ENCODE measurements around the gene EHMT1. TPM values are rescaled to one million over a fixed set of nuclear protein-coding genes. Genes with fewer than 3 reads are reported as not detected.

Gene EHMT1
- total and polyA plus RNA-seq, 2 of the 13 experiments (the other 11 are each of a cell fraction or from before 2014, with no cell fraction given), result 23.0 to 27.1 TPM

DNA sequence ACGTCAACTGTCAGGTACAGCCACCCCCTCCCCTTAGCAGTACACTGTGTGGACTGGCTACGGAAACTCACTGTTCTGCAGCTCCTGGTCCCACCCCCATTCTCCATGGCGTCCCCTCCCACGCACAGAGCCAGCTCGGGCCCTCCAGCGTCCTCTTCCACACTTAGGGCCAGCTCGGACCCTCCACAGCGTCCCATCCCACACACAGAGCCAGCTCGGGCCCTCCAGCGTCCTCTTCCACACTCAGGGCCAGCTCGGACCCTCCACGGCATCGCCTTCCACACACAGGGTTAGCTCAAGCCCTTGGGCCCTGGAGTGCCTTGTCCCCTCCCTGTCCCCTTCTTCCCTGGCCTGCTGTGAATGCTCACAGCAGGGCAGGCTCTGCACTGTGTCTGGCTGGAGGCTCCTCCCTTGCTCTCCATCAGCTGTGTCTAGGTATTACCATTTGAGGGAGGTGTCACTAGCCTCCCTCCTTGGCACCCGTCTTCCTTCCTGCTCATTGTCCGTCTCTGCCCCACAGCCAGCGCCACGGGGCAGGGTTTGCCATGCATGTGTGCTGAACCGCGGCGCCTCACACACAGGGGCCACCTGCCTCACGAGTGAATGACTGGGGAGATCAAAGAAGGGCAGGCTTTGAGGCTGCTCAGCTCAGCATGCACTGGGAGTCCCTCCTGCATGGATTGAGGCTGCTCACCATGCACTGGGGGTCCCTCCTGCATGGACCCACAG lies 180.3 kb downstream of the EHMT1 start (continued):
- no peak for TF ChIP-seq ZNF549 (CRISPR knock-in tag; IDR thresholded peaks at IDR 0.05)

DNA sequence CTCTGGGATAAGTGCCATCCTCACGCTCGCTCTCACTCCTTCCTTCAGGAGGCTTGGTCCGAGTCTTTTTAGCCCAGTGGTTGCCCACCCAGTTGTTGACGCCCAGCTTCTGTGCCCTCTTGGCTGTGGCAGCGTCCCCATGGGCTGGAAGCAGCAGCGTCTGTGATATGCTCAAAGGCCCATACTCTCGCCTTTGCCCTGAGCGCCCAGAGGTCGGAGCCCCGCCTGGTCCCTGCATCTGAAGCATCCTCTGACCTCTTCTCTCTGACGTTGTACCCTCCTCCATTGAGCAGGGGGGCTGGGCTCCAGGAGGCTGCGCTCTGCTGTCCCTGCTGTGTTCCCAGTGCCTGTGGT lies 180.8 kb downstream of the EHMT1 start:
- Histone ChIP-seq H2AFZ (ENCODE audit: low read length) (no peak overlapping the region), H3K4me2 (ENCODE audit: low read depth, low read length) (no peak overlapping the region), H3K4me3 (replicated peaks in 1 of 3; ENCODE audit: insufficient read depth in 1 of 3, low read depth in 2 of 3, low read length in 3 of 3) (no peak overlapping the region), H3K36me3 (replicated peaks in 1 of 2; ENCODE audit: control insufficient read depth in 1 of 2, insufficient read depth in 2 of 2, low read length in 2 of 2) (peaks cover 24 to 59% of the 10 kb centered on the region in 2 experiments; a peak in 4 of 5 replicates), H3K79me2 (ENCODE audit: insufficient read depth, low read length) (no peaks in the 10 kb centered on the region), H4K20me1 (ENCODE audit: insufficient read depth, low read length) (no peaks in the 10 kb centered on the region), H3K27me3 (ENCODE audit: control insufficient read depth in 1 of 2, insufficient read depth in 2 of 2, low read length in 2 of 2) (no peaks in the 10 kb centered on the region), H3K9me3 (ENCODE audit: low read length) (no peaks in the 10 kb centered on the region), H3K4me1 (ENCODE audit: insufficient read depth, low read length) (no peaks in the 10 kb centered on the region), H3K9ac (ENCODE audit: insufficient read depth, low read depth, low read length) (no peak overlapping the region), H3K27ac (ENCODE audit: extremely low read length, insufficient read depth, low read length) (no peak overlapping the region)
- DNase-seq (ENCODE audit: low spot score) (no peak), FAIRE-seq (no peak), ATAC-seq (no peak)
- in situ Hi-C loops (cut with HindIII; ENCODE audit: extremely low pct_ligation_motif_present, low pct_unique_long_range_greater_than_20kb) (no loop called here), intact Hi-C loops (cut with micrococcal nuclease; ENCODE audit: unreplicated experiment) (no loop called here)
- ChIA-PET CTCF (ENCODE audit: low intra/inter-chr PET ratio, low total read pairs) (no interaction called here), POLR2A (no interaction called here)
- WGBS (ENCODE audit: low lambda C conversion rate), result 96% methylated on average over 12 of the region's 12 CpGs
- TF ChIP-seq, protein P1, sequence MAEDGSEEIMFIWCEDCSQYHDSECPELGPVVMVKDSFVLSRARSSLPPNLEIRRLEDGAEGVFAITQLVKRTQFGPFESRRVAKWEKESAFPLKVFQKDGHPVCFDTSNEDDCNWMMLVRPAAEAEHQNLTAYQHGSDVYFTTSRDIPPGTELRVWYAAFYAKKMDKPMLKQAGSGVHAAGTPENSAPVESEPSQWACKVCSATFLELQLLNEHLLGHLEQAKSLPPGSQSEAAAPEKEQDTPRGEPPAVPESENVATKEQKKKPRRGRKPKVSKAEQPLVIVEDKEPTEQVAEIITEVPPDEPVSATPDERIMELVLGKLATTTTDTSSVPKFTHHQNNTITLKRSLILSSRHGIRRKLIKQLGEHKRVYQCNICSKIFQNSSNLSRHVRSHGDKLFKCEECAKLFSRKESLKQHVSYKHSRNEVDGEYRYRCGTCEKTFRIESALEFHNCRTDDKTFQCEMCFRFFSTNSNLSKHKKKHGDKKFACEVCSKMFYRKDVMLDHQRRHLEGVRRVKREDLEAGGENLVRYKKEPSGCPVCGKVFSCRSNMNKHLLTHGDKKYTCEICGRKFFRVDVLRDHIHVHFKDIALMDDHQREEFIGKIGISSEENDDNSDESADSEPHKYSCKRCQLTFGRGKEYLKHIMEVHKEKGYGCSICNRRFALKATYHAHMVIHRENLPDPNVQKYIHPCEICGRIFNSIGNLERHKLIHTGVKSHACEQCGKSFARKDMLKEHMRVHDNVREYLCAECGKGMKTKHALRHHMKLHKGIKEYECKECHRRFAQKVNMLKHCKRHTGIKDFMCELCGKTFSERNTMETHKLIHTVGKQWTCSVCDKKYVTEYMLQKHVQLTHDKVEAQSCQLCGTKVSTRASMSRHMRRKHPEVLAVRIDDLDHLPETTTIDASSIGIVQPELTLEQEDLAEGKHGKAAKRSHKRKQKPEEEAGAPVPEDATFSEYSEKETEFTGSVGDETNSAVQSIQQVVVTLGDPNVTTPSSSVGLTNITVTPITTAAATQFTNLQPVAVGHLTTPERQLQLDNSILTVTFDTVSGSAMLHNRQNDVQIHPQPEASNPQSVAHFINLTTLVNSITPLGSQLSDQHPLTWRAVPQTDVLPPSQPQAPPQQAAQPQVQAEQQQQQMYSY (CRISPR knock-in tag; IDR thresholded peaks at IDR 0.05), result no peak
- TF ChIP-seq ZNF776 (CRISPR knock-in tag; IDR thresholded peaks at IDR 0.05), result no peak
- no peak for TF ChIP-seq ESRRA (CRISPR knock-in tag; IDR thresholded peaks at IDR 0.05; ENCODE audit: low read depth)
- no peak for TF ChIP-seq ZNF232 (CRISPR knock-in tag; IDR thresholded peaks at IDR 0.05; ENCODE audit: borderline replicate concordance)
- no peak for TF ChIP-seq ZC3H4 (CRISPR knock-in tag; IDR thresholded peaks at IDR 0.05; ENCODE audit: borderline replicate concordance)
- TF ChIP-seq, protein P2, sequence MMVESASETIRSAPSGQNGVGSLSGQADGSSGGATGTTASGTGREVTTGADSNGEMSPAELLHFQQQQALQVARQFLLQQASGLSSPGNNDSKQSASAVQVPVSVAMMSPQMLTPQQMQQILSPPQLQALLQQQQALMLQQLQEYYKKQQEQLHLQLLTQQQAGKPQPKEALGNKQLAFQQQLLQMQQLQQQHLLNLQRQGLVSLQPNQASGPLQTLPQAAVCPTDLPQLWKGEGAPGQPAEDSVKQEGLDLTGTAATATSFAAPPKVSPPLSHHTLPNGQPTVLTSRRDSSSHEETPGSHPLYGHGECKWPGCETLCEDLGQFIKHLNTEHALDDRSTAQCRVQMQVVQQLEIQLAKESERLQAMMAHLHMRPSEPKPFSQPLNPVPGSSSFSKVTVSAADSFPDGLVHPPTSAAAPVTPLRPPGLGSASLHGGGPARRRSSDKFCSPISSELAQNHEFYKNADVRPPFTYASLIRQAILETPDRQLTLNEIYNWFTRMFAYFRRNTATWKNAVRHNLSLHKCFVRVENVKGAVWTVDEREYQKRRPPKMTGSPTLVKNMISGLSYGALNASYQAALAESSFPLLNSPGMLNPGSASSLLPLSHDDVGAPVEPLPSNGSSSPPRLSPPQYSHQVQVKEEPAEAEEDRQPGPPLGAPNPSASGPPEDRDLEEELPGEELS (CRISPR knock-in tag; IDR thresholded peaks at IDR 0.05), result no peak
- no peak for TF ChIP-seq TCF7L2 (IDR thresholded peaks at IDR 0.05; ENCODE audit: low read depth, low read length)
- TF ChIP-seq NCOA5 (CRISPR knock-in tag; IDR thresholded peaks at IDR 0.05), result no peak
- TF ChIP-seq, protein P3, sequence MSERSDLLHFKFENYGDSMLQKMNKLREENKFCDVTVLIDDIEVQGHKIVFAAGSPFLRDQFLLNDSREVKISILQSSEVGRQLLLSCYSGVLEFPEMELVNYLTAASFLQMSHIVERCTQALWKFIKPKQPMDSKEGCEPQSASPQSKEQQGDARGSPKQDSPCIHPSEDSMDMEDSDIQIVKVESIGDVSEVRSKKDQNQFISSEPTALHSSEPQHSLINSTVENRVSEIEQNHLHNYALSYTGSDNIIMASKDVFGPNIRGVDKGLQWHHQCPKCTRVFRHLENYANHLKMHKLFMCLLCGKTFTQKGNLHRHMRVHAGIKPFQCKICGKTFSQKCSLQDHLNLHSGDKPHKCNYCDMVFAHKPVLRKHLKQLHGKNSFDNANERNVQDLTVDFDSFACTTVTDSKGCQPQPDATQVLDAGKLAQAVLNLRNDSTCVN (CRISPR knock-in tag; IDR thresholded peaks at IDR 0.05; ENCODE audit: borderline replicate concordance), result no peak
- TF ChIP-seq SRF (IDR thresholded peaks at IDR 0.05; ENCODE audit: low read depth, low read length), result no peak
- TF ChIP-seq HOXA5 (CRISPR knock-in tag; IDR thresholded peaks at IDR 0.05), result no peak
- TF ChIP-seq, protein P4, sequence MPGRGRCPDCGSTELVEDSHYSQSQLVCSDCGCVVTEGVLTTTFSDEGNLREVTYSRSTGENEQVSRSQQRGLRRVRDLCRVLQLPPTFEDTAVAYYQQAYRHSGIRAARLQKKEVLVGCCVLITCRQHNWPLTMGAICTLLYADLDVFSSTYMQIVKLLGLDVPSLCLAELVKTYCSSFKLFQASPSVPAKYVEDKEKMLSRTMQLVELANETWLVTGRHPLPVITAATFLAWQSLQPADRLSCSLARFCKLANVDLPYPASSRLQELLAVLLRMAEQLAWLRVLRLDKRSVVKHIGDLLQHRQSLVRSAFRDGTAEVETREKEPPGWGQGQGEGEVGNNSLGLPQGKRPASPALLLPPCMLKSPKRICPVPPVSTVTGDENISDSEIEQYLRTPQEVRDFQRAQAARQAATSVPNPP (CRISPR knock-in tag; IDR thresholded peaks at IDR 0.05), result no peak
- no peak for TF ChIP-seq KDM2A (CRISPR knock-in tag; IDR thresholded peaks at IDR 0.05; ENCODE audit: borderline replicate concordance, low read depth)
- no TSS peak for BruUV-seq (replicated peaks)

Measured in HepG2 (cell line).